Regular cardiac myocyte (primary cell): ENCODE measurements around the gene CEPT1. TPM values are rescaled to one million over a fixed set of nuclear protein-coding genes. Genes with fewer than 3 reads are reported as not detected.

Source experiments
- total RNA-seq: library from RNA; depleted of rRNA; stranded (reverse); fragments of >200 nt; gene quantifications from 2 replicates; pipeline ENCODE4 v1.2.3, GENCODE V29; 2014

Gene CEPT1
- total RNA-seq: 52.9 and 84.6 TPM in 2 replicates

GRCh38 chr1:111139956-111140679 lies at the start of gene CEPT1, which contains the start of gene DRAM2:
CEPT1 (plus strand) TSS chr1:111140223; CDS start chr1:111147715, 7,492 bp downstream.
DRAM2 (minus strand) TSS chr1:111140093; CDS start chr1:111131554, 8,539 bp downstream.

GRCh38 chr1:111199881-111200801 lies 60.1 kb downstream of the CEPT1 start, which contains the start of gene DENND2D:
DENND2D (minus strand) TSS chr1:111200646; CDS start chr1:111200459, 187 bp downstream.

DNA sequence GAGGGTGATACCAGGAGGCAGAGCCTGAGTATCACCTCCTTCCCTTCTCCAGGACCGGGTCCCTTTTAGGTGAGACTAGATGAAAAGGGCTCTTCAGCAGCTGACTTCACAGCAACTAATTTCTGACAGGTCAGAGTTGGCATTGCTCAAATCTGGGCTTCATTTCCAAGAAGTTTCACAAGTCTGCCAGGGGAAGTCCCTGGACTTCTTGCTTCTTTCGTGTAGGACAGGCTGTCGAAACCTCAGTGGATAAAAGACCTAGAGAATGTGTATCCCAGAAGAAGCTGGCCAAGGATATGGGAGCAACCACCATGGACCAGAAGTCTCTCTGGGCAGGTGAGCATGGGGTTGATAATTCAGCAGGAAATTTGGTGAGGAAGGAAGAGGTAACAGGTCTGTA lies 87.4 kb downstream of the CEPT1 start, which contains the start of gene CHI3L2:
CHI3L2 (plus strand) TSS at position 280 of the 400 bp plus-strand sequence; CDS start at position 297, 17 bp downstream.

Other genes starting within 250 kb of the CEPT1 start
- 8.1 and 10.1 TPM in 2 replicates for gene LRIF1, start 176.3 kb upstream of the CEPT1 start, total RNA-seq
- gene DRAM2, start 130 bp upstream of the CEPT1 start, total RNA-seq: 38.0 and 109 TPM in 2 replicates
- gene DENND2D, start 60.4 kb downstream of the CEPT1 start, total RNA-seq: 2.1 and 10.7 TPM in 2 replicates
- gene CHI3L2, start 87.5 kb downstream of the CEPT1 start, total RNA-seq: 1.5 and 20.9 TPM in 2 replicates
- not detected in 2 replicates for gene CHIA, start 150.6 kb downstream of the CEPT1 start, total RNA-seq